Measurements from ENCODE around the gene CNIH3.

DNA sequence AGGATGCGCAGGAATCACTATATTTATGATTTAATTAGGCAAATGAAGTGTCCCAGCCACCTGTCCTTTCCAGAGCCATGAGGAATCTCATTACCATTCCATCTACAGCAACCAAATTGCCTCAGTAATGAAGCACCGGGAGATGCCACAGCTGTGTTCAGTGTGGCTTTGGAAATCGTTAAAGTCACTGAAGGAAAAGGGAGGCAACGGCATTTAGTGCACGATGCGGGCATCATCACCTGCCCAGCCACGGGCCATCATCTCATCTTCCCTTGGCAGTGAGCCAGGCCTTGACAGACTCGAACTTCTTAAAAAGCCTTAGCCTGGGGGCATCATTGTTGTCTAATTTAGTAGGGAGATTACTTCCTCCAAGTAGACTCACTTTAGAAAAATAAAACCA, 67.8 kb downstream of the CNIH3 start:
- TF ChIP-seq POLR2A (IDR thresholded peaks at IDR 0.05), result no peak
- TF ChIP-seq CTCF (IDR thresholded peaks at IDR 0.05), result no peak
